Ecto neural progenitor cell (in vitro differentiated cells): ENCODE measurements around the gene CD82.

Source experiments
- DNase-seq: peaks from one replicate; pipeline ENCODE4 v3.0.0-alpha.2; 2018; ENCODE audit warnings: low spot score

CD82 gene

GRCh38 chr11:44565211-44565952 is at the start of gene CD82:
CD82 (plus strand) TSS chr11:44565663; CDS start chr11:44594663, 29,000 bp downstream.
- DNase-seq, result peak; percentile 100

- no peak for DNase-seq
Measured at GRCh38 chr11:44516688-44517507, 48.6 kb upstream of the CD82 start.

GRCh38 chr11:44517541-44517940 is 47.9 kb upstream of the CD82 start:
- no peak for DNase-seq

DNA sequence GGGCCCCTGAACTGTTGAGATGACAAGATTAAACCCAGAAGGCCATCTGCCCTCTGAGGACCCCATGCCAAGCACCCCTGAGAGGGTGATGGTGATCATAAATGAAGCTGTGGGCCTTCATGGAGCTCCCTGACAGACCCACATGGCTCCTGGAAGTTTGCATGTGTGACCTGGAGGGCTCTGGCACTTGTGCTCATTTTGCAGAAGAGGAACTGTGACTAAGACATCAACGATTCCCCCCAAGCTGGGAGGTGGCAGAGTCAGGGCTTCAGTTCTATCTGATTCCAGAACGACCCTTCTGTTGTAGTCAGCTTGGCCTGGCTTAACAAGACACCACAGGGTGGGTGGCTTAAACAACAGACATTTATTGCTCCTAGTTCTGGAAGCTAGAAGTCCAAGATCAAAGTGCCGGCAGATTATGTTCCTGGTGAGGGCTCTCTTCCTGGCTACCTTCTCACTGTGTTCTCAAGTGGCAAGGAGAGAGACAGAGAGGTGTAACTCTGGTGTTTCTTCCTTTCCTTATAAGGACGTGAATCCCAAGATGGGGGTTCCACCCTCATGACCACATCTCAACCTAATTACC is 46.4 kb upstream of the CD82 start:
- DNase-seq, result no peak

DNA sequence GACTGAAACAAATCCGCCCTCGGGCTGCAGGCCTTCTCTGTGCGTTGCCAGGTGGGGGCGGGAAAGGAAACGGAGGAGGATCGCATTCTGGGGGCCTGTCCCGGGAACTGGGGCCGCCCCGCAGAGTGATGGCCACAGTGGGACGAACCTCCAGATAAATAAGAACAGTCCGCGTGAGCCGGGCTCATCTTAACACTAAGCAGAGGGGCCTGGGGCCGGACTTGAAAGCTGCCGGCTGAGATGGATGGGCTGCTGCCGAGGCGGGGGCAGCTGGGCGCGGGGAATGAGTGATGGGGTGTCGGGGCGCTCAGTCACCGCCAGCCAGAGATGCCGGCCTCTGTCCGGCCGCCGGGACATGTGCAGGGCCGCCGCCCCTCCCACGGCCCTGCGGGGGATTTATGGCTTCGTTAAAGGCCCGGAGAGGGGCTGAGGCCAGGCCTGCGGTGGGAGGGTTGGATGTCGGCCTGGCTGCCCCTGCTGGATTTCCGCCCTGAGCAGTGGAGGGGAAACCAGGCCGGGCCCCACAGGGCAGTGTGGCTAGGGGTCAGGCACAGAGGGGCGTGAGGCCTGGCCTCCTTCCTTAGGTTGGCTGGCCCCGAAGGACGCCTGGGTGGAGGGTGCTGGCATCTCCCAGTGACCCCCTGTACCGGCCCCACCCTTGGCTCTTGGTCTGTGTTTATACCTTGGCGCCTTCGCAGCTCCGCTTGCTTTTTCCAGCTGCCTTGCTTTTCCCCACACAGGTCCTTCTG is 45.3 kb upstream of the CD82 start:
- DNase-seq, result no peak

GRCh38 chr11:44521148-44521547 is 44.3 kb upstream of the CD82 start:
- no peak for DNase-seq

DNA sequence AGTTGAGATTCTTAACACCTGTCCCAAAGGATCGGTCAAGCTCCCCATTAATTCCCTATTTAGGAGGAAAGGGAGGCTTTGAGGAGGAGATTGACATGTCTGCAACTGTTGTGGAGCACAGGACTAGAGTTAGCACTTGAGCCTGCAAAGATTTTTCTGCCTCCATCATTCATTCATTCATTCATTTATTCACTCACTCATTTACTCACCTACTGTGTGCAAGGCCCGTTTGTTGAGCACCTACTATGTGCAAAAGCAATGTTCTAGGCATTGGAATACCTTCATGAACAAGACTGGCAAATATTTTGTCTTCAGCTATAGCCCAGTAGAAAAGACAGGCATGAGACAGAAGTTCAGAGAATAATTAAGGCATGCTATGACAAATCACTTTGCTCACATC is 43.2 kb upstream of the CD82 start:
- no peak for DNase-seq

DNA sequence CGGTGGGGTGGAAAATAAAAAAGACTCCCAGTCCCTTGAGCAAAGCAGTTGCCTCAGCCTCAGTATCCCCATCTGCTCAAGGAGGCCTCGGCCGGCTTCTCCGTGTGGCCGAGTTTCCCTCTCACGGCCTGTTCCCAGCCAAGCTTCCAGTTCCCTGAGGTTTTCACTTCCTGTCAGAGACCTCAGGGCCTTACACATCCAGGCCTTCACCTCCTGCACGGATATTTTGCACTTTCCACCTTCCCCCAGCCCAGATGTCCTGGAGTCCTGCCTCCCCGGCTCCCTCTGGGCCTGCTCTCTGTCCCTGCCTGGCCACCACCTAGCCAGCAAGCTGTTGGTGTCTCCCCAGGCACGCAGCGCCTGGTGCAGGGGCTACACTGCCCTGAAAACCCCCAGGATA is 41.1 kb upstream of the CD82 start:
- no peak for DNase-seq

- no peak for DNase-seq
Measured at GRCh38 chr11:44524751-44525201, 40.7 kb upstream of the CD82 start.

DNA sequence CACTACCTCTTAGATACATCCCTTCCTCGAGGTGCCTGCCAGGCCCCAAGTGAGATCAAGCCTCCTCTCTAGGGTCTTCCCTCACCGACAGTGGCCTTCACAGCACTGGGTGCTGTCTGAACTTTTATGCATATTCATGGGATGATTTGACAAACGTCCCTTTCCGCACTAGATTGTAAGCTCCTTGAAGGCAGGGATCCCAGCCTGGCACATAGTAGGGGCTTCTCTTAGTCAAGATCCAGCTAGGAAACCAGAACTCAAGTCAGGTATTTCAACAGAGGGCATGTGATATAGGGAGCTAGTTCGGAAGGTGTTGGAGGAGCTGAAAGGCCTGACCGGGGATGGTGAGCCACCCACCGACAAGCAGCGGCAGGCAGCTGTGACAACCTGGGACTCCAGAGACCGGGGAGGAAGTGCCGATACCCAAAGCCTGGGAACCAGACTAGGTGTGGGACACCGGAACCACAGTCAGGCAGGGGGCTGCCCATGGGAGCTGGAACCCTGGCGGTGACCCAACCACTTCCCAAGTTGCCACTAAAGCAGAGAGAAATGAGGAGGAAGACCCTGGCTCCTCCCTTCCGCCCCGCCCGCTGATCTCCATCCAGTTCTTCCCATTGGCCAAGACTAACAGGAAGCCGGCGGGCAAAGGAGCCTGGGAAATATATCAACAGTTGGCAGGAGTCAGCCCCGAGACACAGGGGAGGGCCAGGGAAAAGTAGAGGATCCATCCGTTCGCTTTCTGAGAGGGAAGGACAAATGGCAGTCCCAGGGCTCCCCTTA is 39.8 kb upstream of the CD82 start:
- DNase-seq, result no peak

GRCh38 chr11:44526438-44526837 is 39.0 kb upstream of the CD82 start:
- no peak for DNase-seq

GRCh38 chr11:44527476-44527875 is 38.0 kb upstream of the CD82 start:
- DNase-seq, result no peak

DNA sequence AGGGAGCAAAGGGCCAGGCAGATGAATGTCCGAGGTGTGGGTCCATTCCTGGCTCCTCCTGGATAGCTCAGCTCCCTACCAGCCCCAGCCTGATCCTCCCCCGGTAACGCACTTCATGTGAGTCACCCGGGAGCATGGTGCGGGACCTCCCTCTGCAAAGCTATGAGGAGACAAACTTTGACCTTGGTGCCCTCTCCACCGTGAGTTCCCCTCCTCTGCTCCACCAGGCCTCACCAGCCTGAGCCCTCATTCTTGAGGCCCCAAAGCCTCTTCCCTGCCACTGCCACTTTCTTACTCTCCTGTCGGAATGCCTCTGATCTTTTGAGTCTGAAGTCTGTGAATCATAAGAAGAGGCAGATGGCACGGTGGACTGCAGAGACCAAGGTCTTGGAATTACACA is 37.4 kb upstream of the CD82 start:
- no peak for DNase-seq

- DNase-seq, result no peak
Measured at GRCh38 chr11:44528581-44528980, 36.9 kb upstream of the CD82 start.

- no peak for DNase-seq
Measured at GRCh38 chr11:44529895-44530412, 35.5 kb upstream of the CD82 start.

- no peak for DNase-seq
Measured at GRCh38 chr11:44530413-44531115, 34.9 kb upstream of the CD82 start.

DNA sequence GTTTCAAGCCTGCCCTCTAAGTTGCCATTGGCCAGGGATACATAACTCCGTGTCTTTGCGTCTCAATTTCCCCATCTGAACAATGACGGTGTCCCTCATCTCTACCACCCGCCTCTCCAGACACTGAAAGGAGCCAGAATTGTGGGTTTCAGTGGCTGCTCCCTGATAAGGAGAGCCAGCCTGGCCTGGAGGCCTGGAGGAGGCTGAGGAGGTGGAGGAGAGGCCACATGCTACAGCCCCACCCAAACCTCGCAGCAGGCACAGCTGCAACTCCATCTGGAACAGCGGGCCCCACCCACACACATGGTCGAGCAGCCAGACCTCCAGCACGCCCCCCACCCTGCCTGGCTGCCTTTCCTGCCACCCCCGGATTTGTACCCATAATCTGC is 34.4 kb upstream of the CD82 start:
- DNase-seq, result no peak

DNA sequence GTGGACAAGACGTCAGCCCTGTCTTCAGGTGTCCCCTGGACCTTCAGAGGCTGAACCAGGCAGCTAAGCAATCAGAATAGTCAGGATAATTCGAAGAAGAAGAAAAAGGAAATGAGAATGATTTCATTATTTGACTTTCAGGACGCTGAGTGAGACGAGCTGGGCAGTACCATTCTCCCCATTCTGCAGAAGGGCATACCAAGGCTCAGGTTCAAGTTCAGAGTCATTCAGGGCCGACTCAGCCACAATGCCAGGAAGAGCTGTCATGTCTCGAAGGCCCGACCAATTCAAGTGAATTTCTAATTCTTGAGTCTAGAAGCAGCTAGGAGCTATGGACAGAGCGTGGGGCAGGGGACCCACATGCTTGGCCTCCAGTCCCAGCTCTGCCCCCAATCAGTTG is 33.8 kb upstream of the CD82 start:
- no peak for DNase-seq

GRCh38 chr11:44532809-44533208 is 32.7 kb upstream of the CD82 start:
- DNase-seq, result no peak

DNA sequence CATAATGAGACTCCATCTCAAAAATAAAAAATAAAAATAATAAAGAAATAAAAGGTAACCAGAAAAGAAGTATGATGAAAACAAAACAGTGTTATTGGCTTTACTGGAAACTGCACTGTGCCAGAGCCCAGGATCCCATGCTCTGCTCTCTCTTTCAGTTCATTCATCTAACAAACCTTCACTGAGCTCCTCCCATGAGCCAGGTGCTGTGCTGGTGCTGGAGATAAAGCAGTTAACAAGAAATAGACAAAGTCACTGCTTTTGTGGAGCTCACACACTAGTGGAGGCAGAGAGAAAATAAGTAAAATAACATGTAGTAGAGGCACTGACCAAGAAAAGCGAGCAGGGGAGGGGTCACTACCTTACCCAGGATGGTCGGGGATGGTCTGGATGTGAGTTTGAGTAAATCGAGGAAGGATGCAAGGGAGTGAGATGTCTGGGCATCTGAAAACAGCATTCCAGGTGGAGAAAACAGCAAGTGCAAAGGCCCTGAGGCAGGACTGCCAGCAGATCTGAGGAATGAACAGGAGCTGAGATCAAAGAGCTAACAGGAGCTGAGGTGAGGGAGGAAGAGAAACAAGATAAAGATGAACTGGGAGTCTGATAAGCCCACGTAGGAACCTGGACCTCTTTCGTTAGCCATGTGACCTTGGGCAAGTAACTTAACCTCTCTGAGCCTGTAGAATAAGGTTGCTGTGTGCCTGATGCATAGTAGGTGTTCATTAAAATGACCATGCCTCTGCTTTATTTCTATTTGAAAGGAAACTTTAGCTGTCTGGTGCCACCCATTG is 31.3 kb upstream of the CD82 start:
- DNase-seq, result no peak
